ENCODE results near the gene PRRC2C. TPM values are rescaled to one million over a fixed set of nuclear protein-coding genes. Genes with fewer than 3 reads are reported as not detected.
"Not testable (repeated sequence)": the region's sequence is repeated elsewhere in the genome, so short reads cannot be mapped to it uniquely, and the experiment has no call there.

Gene PRRC2C
- total RNA-seq, 1 experiment from 2014 or later = 222 TPM

DNA sequence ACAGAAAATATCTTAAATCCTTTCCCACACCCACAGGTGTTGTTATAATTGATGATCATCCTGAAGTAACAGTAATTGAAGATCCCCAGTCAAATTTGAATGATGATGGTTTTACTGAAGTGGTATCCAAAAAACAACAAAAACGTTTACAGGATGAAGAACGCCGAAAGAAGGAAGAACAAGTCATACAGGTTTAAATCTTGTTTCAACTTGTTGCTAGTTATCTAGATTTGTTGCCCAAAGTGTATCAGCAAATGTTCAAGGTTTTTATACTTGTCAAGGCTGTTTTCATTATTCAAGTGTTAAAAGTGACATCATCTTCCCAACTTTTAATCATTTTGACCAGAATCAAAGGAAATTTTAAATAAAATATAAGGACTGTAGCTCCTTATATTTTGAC, 64.7 kb downstream of the PRRC2C start:
- BruUV-seq (replicated peaks) = no TSS peak
- no peak for TF ChIP-seq CTCF (conservative IDR thresholded peaks at IDR 0.05; ENCODE audit: low read depth, low read length)
- TF ChIP-seq EZH2 (IDR thresholded peaks at IDR 0.05; ENCODE audit: borderline replicate concordance, low read depth, low read length, poor library complexity, severe bottlenecking) = no peak
- no peaks in the 10 kb centered on the region for H3K27me3 ChIP-seq (replicated peaks; ENCODE audit: insufficient read depth, low read depth, low read length, poor library complexity)
- H3K4me3 ChIP-seq (ENCODE audit: low read depth, low read length, poor library complexity, severe bottlenecking) = no peak overlapping the region
- intact Hi-C loops (cut with micrococcal nuclease; ENCODE audit: unreplicated experiment) = no loop called here
- CTCF ChIA-PET = no interaction called here
- peaks cover 60% of the 10 kb centered on the region for H3K36me3 ChIP-seq (ENCODE audit: insufficient read depth, low read length, poor library complexity, severe bottlenecking)
- DNase-seq (ENCODE audit: low spot score) = no peak
- H3K9me3 ChIP-seq (ENCODE audit: low read depth, low read length, poor library complexity, severe bottlenecking) = no peaks in the 10 kb centered on the region
- POLR2A ChIA-PET (ENCODE audit: low non-redundant PET) = no interaction called here
- H3K4me1 ChIP-seq (ENCODE audit: insufficient read depth, low read length, poor library complexity, severe bottlenecking) = no peaks in the 10 kb centered on the region
- no peak overlapping the region for H3K27ac ChIP-seq (ENCODE audit: low read depth, low read length, poor library complexity, severe bottlenecking)

GRCh38 chr1:171550598-171551100, 65.3 kb downstream of the PRRC2C start:
- H3K36me3 ChIP-seq (ENCODE audit: insufficient read depth, low read length, poor library complexity, severe bottlenecking) = peaks cover 57% of the 10 kb centered on the region
- CTCF ChIA-PET = interaction anchor here (0.6 kb wide), 1 partner anchor 30 kb away, joined by 5 read pairs; no protein-coding TSS in a partner anchor

DNA sequence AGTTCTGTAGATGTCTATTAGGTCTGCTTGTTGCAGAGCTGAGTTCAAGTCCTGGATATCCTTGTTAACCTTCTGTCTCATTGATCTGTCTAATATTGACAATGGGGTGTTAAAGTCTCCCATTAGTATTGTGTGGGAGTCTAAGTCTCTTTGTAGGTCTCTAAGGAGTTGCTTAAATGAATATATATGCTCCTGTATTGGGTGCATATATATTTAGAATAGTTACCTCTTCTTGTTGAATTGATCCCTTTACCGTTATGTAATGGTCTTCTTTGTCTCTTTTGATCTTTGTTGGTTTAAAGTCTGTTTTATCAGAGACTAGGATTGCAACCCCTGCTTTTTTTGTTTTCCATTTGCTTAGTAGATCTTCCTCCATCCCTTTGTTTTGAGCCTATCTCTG, 68.6 kb downstream of the PRRC2C start:
- intact Hi-C loops (cut with micrococcal nuclease; ENCODE audit: unreplicated experiment) = loop anchor here (2.0 kb wide), 1 partner anchor 15 kb away; no protein-coding TSS in a partner anchor
- H3K9me3 ChIP-seq (ENCODE audit: low read depth, low read length, poor library complexity, severe bottlenecking); H3K4me1 ChIP-seq (ENCODE audit: insufficient read depth, low read length, poor library complexity, severe bottlenecking); BruUV-seq (replicated peaks); H3K27me3 ChIP-seq (replicated peaks; ENCODE audit: insufficient read depth, low read depth, low read length, poor library complexity); CTCF ChIA-PET; H3K4me3 ChIP-seq (ENCODE audit: low read depth, low read length, poor library complexity, severe bottlenecking); POLR2A ChIA-PET (ENCODE audit: low non-redundant PET); H3K27ac ChIP-seq (ENCODE audit: low read depth, low read length, poor library complexity, severe bottlenecking): not testable (repeated sequence)
- peak; percentile 89 for DNase-seq (ENCODE audit: low spot score)
- peaks cover 59% of the 10 kb centered on the region for H3K36me3 ChIP-seq (ENCODE audit: insufficient read depth, low read length, poor library complexity, severe bottlenecking)

More at GRCh38 chr1:171550598-171551100, 65.3 kb downstream of the PRRC2C start:
- H3K4me3 ChIP-seq (ENCODE audit: low read depth, low read length, poor library complexity, severe bottlenecking); intact Hi-C loops (cut with micrococcal nuclease; ENCODE audit: unreplicated experiment); DNase-seq (ENCODE audit: low spot score); H3K9me3 ChIP-seq (ENCODE audit: low read depth, low read length, poor library complexity, severe bottlenecking); H3K27ac ChIP-seq (ENCODE audit: low read depth, low read length, poor library complexity, severe bottlenecking); H3K4me1 ChIP-seq (ENCODE audit: insufficient read depth, low read length, poor library complexity, severe bottlenecking); BruUV-seq (replicated peaks); POLR2A ChIA-PET (ENCODE audit: low non-redundant PET); H3K27me3 ChIP-seq (replicated peaks; ENCODE audit: insufficient read depth, low read depth, low read length, poor library complexity): not testable (repeated sequence)

GRCh38 chr1:171563675-171564074, 78.3 kb downstream of the PRRC2C start:
- ChIA-PET POLR2A (ENCODE audit: low non-redundant PET) (no interaction called here), CTCF (no interaction called here)
- no peaks in the 10 kb centered on the region for H3K4me1 ChIP-seq (ENCODE audit: insufficient read depth, low read length, poor library complexity, severe bottlenecking)
- no peak for DNase-seq (ENCODE audit: low spot score)
- H3K4me3 ChIP-seq (ENCODE audit: low read depth, low read length, poor library complexity, severe bottlenecking) = no peak overlapping the region
- H3K27ac ChIP-seq (ENCODE audit: low read depth, low read length, poor library complexity, severe bottlenecking) = no peak overlapping the region
- H3K9me3 ChIP-seq (ENCODE audit: low read depth, low read length, poor library complexity, severe bottlenecking) = no peaks in the 10 kb centered on the region
- no TSS peak for BruUV-seq (replicated peaks)
- no peak for TF ChIP-seq CTCF (conservative IDR thresholded peaks at IDR 0.05; ENCODE audit: low read depth, low read length)
- no peak for TF ChIP-seq EZH2 (IDR thresholded peaks at IDR 0.05; ENCODE audit: borderline replicate concordance, low read depth, low read length, poor library complexity, severe bottlenecking)
- intact Hi-C loops (cut with micrococcal nuclease; ENCODE audit: unreplicated experiment) = no loop called here
- H3K36me3 ChIP-seq (ENCODE audit: insufficient read depth, low read length, poor library complexity, severe bottlenecking) = peaks cover 95% of the 10 kb centered on the region
- no peaks in the 10 kb centered on the region for H3K27me3 ChIP-seq (replicated peaks; ENCODE audit: insufficient read depth, low read depth, low read length, poor library complexity)

Measured in A673 (cell line).